Measurements from ENCODE around the gene MOK.
"Not testable (repeated sequence)": the region's sequence is repeated elsewhere in the genome, so short reads cannot be mapped to it uniquely, and the experiment has no call there.

MOK gene

GRCh38 chr14:102321456-102322422, 16.8 kb upstream of the MOK start:
- DNase-seq (ENCODE audit: low read depth in 2 of 2): no peak

DNA sequence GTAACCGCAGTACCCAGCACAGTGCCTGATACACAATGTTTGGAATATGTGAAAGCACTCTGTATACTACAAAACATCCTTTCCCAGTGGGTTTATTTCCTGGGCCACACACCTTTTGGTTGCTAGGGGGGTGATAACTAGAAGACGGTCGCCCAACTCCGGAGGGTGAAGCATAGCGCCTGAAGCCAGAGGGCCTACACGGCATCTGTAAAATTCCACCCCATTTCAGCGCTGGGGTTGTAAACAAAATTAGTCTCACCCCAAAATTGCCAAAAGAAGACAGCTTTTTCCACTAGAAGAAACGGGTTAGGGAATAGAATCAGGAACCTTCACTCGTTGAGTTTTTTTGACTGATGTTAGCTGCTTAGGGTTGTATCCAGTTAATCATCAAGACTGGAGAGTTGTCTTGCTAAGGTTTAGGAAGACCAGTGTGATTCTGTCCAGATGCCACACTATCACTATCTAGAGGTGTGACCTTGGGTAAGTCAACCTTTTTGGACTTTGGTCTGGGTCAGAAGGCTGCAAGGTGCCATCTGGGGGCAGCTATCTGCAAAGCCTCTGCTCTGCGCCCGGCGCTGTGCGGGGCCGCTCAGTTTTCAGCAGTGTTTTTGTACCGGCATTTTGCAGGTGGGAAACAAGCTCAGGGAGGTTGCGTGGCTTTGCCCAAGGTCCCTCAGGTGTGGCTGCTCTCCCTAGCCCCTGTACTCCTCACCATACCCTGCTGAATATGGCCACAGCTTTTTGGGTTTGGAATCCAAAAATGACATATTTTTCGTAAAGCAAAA, 15.9 kb upstream of the MOK start:
- no peak for DNase-seq (ENCODE audit: low read depth in 2 of 2)

DNA sequence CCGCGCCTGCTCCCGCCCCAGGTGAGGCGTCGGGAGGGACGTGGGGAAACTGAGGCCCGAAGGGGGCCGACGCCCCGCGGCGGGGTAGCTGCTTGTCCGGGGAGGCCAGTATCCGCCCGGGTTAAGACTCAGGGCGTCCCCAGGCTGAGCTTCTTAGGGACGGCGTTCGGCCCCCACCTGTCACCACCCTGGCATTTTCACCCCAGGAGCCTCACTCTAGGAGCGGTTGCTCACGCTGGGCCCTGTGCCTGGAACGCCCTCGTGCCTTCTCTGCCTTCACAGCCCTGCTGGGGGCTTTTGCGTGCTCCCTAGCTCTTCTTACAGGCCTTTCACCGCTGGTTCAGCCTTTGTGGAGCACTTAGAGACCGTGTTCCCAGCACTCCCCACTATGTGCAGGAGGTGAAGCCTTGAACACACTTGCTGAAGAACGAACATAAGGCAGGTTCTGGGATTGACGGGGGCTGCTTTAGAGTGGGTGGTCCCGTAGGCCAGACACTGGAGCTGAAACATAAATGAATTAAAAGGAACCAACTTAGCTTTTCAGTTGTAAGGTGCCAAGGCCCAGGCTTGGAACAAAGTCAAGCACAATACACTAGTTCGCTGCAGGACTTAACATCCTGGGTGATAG, 15.2 kb upstream of the MOK start:
- peak in 1 of 2 donors; percentile 19 for DNase-seq (ENCODE audit: low read depth in 2 of 2)

GRCh38 chr14:102319351-102320032, 14.5 kb upstream of the MOK start, which contains the start of gene ZNF839:
Gene ZNF839, plus strand, starts transcription at chr14:102319746. Its CDS starts 20 bp downstream, at chr14:102319766.
- peak; percentile 82 to 90 for DNase-seq (ENCODE audit: low read depth in 2 of 2)

- no peak for DNase-seq (ENCODE audit: low read depth in 2 of 2)
Observed at GRCh38 chr14:102318781-102319276, 13.9 kb upstream of the MOK start.

- no peak for DNase-seq (ENCODE audit: low read depth in 2 of 2)
Observed at GRCh38 chr14:102317564-102318248, 12.7 kb upstream of the MOK start.

- peak; percentile 94 to 95 for DNase-seq (ENCODE audit: low read depth in 2 of 2)
Observed at GRCh38 chr14:102316743-102317563, 12.0 kb upstream of the MOK start.

DNA sequence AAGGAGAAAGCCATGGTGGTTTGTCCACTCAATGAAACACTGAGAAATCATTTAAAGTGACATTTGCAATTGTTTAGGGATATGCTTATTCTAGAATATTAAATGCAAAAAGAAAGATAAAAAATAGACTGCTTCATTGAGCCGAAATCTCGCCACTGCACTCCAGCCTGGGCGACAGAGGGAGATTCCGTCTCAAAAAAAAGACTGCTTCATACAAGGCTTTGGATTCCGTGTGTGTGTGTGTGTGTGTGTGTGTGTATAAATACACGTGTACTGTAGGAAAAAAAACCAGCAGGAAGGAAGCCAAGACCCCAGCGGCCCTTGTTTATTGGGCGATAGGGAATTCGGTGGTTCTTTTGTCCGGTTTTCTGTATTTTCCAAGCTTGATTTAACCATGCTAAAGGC, 11.4 kb upstream of the MOK start:
- DNase-seq (ENCODE audit: low read depth in 2 of 2): no peak

- no peak for DNase-seq (ENCODE audit: low read depth in 2 of 2)
Observed at GRCh38 chr14:102315121-102315520, 10.2 kb upstream of the MOK start.

- DNase-seq (ENCODE audit: low read depth in 2 of 2): peak; percentile 52 to 65
Observed at GRCh38 chr14:102314242-102315011, 9.5 kb upstream of the MOK start.

DNA sequence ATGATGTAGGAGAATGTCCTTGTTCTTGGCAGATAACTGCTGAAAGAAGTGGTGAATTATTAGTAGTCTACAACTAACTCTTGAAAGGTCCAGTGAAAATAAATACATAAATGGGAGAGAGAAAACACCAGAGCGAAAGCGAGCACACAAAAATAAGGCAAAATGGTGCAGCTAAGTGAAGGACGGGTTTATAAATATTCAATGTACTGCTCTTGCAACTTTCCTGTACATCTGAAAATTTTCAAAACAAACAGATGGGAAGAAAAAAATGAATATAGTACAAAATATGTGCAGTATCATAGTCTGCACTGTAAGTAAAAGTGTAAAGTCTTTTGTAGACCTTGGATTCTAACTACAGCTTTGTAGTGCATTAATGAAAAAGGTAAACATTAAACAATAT, 1.3 kb downstream of the MOK start:
- no peak for DNase-seq (ENCODE audit: low read depth in 2 of 2)

DNA sequence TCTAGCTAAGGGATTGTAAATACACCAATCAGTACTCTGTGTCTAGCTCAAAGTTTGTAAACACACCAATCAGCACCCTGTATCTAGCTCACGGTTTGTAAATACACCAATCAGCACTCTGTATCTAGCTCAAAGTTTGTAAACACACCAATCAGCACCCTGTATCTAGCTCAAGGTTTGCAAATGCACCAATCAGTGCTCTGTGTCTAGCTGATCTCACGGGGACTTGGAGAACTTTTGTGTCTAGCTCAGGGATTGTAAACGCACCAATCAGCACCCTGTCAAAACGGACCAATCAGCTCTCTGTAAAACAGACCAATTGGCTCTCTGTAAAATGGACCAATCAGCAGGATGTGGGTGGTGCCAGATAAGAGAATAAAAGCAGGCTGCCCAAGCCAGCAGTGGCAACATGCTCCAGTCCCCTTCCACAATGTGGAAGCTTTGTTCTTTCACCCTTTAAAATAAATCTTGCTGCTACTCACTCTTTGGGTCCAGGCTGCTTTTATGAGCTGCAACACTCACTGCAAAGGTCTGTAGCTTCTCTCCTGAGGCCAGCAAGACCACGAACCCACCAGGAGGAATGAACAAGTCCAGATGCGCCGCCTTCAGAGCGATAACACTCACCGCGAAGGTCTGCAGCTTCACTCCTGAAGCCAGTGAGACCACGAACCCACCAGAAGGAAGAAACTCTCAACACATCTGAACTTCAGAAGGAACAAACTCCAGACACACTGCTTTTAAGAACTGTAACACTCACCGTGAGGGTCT, 6.5 kb downstream of the MOK start:
- not testable (repeated sequence) for DNase-seq (ENCODE audit: low read depth in 2 of 2)

DNA sequence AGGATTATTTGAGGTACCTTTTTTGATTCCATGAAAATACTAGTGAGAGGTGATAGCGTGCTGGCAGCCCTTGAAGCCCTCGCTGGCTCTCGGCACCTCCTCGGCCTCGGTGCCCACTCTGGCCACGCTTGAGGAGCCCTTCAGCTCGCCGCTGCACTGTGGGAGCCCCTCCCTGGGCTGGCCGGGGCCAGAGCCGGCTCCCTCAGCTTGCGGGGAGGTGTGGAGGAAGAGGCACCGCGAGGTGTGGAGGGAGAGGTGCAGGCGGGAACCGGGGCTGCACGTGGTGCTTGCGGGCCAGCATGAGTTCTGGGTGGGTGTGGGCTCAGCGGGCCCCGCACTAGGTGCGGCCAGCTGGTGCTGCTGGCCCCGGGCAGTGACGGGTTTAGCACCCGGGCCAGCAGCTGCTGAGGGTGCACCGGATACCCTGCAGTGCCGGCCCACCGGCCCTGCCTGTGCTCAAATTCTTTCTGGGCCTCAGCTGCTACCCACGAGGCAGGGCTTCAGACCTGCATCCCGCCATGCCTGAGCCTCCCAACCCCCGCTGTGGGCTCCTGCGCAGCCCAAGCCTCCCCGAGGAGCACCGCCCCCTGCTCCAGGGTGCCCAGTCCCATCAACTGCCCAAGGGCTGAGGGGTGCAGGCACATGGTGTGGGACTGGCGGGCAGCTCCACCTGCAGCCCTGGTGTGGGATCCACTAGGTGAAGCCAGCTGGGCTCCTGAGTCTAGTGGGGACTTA, 7.4 kb downstream of the MOK start:
- no peak for DNase-seq (ENCODE audit: low read depth in 2 of 2)

GRCh38 chr14:102295270-102295669, 9.7 kb downstream of the MOK start:
- DNase-seq (ENCODE audit: low read depth in 2 of 2): no peak

GRCh38 chr14:102293781-102294180, 11.2 kb downstream of the MOK start:
- no peak for DNase-seq (ENCODE audit: low read depth in 2 of 2)

GRCh38 chr14:102292441-102292840, 12.5 kb downstream of the MOK start:
- DNase-seq (ENCODE audit: low read depth in 2 of 2): no peak

- DNase-seq (ENCODE audit: low read depth in 2 of 2): no peak
Observed at GRCh38 chr14:102288139-102288538, 16.8 kb downstream of the MOK start.

- DNase-seq (ENCODE audit: low read depth in 2 of 2): no peak
Observed at GRCh38 chr14:102285106-102285505, 19.9 kb downstream of the MOK start.

Data from stimulated activated CD8-positive, alpha-beta memory T cell treated with anti-CD3 and anti-CD28 coated beads, Interleukin-7, amount 100 ng/mL, for 1 hour (primary cell).